Pancreas (tissue), 10 donors: Measurements from ENCODE around the gene KIAA0825. TPM values are rescaled to one million over a fixed set of nuclear protein-coding genes. Genes with fewer than 3 reads are reported as not detected.

Experiments
- ATAC-seq, 4 donors: fragments of 200-7000 bp; cut with Tn5 transposase; one replicate each; pipeline versions ENCODE4 v1.8.0 to v1.9.1; 2020; ENCODE audit warnings: mild to moderate bottlenecking in 4 of 4, moderate library complexity in 4 of 4
- DNase-seq, 6 donors: peaks; one replicate each; pipeline ENCODE4 v3.0.0-alpha.2; 2020
- FAIRE-seq: peaks from 2 replicates; lab custom pipeline; 2012; peaks lifted over from hg19 to GRCh38; lab: Jason Lieb, UNC
- H3K27ac ChIP-seq, 4 donors: fragments of 200-600 bp; sonication (generic); 1 replicate in 3 of 4; 2 replicates in 1 of 4; pipeline versions ENCODE4 v1.5.0 to v1.8.0; 2020
- H3K27me3 ChIP-seq, 4 donors: fragments of 200-600 bp; one replicate each; pipeline ENCODE4 v1.8.0; 2021
- H3K36me3 ChIP-seq, 3 donors: fragments of 200-600 bp; sonication (generic) in 1 of 3; one replicate each; pipeline versions ENCODE4 v1.5.0 to v1.8.0; 2020 to 2021
- H3K4me1 ChIP-seq, 3 donors: fragments of 200-600 bp; one replicate each; pipeline ENCODE4 v1.8.0; 2021
- H3K4me3 ChIP-seq, 4 donors: fragments of 200-600 bp; sonication (generic) in 2 of 4; one replicate each; pipeline versions ENCODE4 v1.5.0 to v1.8.0; 2020 to 2021
- H3K9me3 ChIP-seq, 4 donors: fragments of 200-600 bp; one replicate each; pipeline ENCODE4 v1.8.0; 2021
- WGBS, 2 donors: extraction: QIAGEN DNeasy Blood & Tissue Kit; methylation state at CpG; one replicate each; pipeline ENCODE4 v1.1.7; 2013; 5-methylcytosine and 5-hydroxymethylcytosine counted together
- intact Hi-C, 3 donors: fragments of 100-400 bp; cut with DNase I; formaldehyde crosslinking; loops; one replicate each; pipeline versions ENCODE4 v1.11.1 to v1.14.2; 2022
- polyA plus RNA-seq, 2 donors: library from polyadenylated mRNA; stranded (reverse); fragments of 200-250 nt; gene quantifications; one replicate each; pipeline ENCODE4 v1.2.3, GENCODE V29; 2013
- total RNA-seq, 6 donors: library from RNA; stranded (reverse); fragmentation: NEBNext Ultra II Directional in 4 of 6; extraction: Animal tissue kit (Norgen Biotek cat#: 25700) in 4 of 6; gene quantifications; one replicate each; pipeline versions ENCODE4 v1.2.1 to v1.2.4, GENCODE V29; 2021 to 2023
- TF ChIP-seq, protein P1 (sequence below), 4 donors: fragments of 200-600 bp; sonication (generic) in 3 of 4; IDR thresholded peaks; one replicate each; pipeline versions ENCODE4 v1.5.0 to v1.8.0; 2021; ENCODE audit warnings: antibody characterized with exemption in 4 of 4
- donor health status: healthy with polysubstance abuse.
- donor health status: DM: no; HTN: no; CAD: no; lungs with moderate emphysema.
- donor health status: DM: no; HTN: no; CAD: no.
- donor health status: control.
- donor health status: control.
- donor health status: Bipolar disorder and iron deficiency.
- donor health status: DM: yes; HTN: yes; CAD: no.
- donor health status: DM: no; HTN: no; CAD: no.
- donor health status: DM: no; HTN: no; CAD: no.
- donor health status: DM: yes; HTN: yes; CAD: no.

The KIAA0825 gene
- total and polyA plus RNA-seq, 8 donors, result 0.33 to 3.1 (median 2.0) TPM

DNA sequence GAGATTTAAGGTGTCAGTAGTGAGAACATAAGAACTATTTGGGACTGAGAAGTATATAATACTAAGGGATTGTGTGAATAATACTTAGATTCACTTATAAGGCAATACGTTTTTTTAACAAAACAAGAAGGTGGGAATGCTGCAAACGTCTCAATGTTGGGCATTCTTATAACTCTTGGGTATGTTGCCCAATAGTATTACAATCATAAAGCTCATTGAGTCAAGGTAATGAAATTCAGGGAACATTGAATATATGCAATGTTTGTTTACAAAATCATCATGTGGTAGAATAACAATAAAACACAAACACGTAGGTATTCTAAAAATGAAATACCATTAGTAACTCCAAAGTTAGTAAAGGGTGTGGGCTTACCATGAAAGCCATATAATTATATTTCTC lies 400.7 kb downstream of the KIAA0825 start:
- TF ChIP-seq, protein P1, sequence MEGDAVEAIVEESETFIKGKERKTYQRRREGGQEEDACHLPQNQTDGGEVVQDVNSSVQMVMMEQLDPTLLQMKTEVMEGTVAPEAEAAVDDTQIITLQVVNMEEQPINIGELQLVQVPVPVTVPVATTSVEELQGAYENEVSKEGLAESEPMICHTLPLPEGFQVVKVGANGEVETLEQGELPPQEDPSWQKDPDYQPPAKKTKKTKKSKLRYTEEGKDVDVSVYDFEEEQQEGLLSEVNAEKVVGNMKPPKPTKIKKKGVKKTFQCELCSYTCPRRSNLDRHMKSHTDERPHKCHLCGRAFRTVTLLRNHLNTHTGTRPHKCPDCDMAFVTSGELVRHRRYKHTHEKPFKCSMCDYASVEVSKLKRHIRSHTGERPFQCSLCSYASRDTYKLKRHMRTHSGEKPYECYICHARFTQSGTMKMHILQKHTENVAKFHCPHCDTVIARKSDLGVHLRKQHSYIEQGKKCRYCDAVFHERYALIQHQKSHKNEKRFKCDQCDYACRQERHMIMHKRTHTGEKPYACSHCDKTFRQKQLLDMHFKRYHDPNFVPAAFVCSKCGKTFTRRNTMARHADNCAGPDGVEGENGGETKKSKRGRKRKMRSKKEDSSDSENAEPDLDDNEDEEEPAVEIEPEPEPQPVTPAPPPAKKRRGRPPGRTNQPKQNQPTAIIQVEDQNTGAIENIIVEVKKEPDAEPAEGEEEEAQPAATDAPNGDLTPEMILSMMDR (IDR thresholded peaks at IDR 0.05), result no peak
- Histone ChIP-seq H3K4me1 (no peaks in the 10 kb centered on the region), H3K9me3 (no peaks in the 10 kb centered on the region), H3K4me3 (no peak overlapping the region), H3K27ac (no peak overlapping the region), H3K36me3 (no peaks in the 10 kb centered on the region), H3K27me3 (no peaks in the 10 kb centered on the region)
- FAIRE-seq, result no peak
- intact Hi-C loops, result no loop called here
- DNase-seq, result no peak
- WGBS, 2 donors, result 66 to 77% methylated on average over 3 of the region's 3 CpGs
- no peak for ATAC-seq

DNA sequence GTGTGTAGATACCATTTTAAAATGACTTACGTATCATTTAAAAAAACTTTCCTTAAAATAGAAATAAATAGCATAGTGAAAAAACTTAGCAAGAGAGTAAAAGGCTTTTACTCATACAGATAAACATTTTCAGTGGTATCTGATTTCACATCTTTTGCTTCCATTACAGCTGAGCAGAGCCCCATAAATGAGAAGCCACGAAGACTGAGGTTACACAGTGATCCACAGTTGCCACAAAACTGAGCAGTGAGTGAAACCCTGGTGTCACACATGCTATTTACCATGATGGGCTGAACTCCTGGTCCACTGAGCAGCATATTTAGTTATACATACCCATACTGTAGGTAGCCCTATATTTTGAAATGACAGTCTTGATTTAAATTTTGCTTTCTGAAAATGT lies 401.2 kb downstream of the KIAA0825 start:
- FAIRE-seq, result no peak
- TF ChIP-seq, protein P1 (IDR thresholded peaks at IDR 0.05), result no peak
- no peaks in the 10 kb centered on the region for H3K36me3 ChIP-seq
- H3K9me3 ChIP-seq, result no peaks in the 10 kb centered on the region
- no peaks in the 10 kb centered on the region for H3K4me1 ChIP-seq
- no peak overlapping the region for H3K27ac ChIP-seq
- no peak for ATAC-seq
- WGBS, 2 donors, result 83 to 89% methylated on average over 2 of the region's 2 CpGs
- intact Hi-C loops, result no loop called here
- no peak overlapping the region for H3K4me3 ChIP-seq
- no peaks in the 10 kb centered on the region for H3K27me3 ChIP-seq
- no peak for DNase-seq

DNA sequence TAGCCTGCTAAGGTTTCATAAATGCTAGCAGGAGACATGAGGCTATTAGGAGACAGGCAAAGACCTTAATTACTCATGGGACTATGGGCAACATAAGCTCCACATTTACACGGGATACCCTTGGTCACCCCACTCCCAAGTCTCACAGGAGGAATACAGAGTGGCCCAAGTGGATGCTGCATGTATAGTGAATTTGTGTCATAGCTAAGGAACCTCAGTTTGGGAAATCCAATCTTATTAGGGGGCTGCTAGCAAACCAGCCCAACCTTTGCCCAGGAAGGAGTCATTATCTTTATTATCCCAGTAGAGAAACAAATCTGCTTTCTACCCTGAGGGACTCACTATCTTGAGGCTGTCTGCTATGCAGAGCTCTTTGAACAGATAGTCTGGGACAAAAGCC lies 405.9 kb downstream of the KIAA0825 start:
- H3K27ac ChIP-seq, result no peak overlapping the region
- FAIRE-seq, result no peak
- TF ChIP-seq, protein P1 (IDR thresholded peaks at IDR 0.05), result no peak
- WGBS, 2 donors, result 0 to 46% methylated on average over 1 of the region's 1 CpG
- no peaks in the 10 kb centered on the region for H3K9me3 ChIP-seq
- no peak for ATAC-seq
- intact Hi-C loops, result no loop called here
- no peaks in the 10 kb centered on the region for H3K4me1 ChIP-seq
- no peak for DNase-seq
- no peak overlapping the region for H3K4me3 ChIP-seq
- H3K27me3 ChIP-seq, result no peaks in the 10 kb centered on the region
- H3K36me3 ChIP-seq, result no peaks in the 10 kb centered on the region

DNA sequence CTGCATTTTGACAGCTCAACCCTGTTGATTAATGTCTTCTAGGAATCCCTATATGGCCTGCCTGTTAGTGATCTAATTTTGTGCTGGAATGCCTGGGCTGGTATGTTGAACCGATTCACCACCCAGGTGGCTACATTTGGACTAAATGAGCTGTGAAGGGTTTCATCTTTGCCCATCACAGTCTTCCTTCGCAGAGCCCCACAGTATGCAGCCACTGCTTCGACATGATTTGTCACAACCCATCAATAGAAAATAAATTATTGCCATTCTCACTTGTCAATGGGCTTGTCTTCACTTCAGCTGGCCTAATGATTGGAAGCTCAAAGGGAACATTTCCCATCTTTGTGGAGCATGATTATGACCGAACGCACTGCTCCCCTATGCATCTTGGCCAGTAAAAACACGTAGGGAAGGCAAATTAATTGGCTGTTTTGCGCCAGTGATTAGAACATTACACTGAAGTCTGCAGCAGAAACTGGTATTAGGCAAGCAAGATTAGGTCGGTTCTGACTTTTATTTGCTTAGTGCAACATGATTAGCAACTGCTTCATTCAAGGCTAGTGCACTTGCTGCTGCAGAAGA lies 408.5 kb downstream of the KIAA0825 start:
- no peak overlapping the region for H3K27ac ChIP-seq
- no peak overlapping the region for H3K4me3 ChIP-seq
- no peak for ATAC-seq
- H3K9me3 ChIP-seq, result no peaks in the 10 kb centered on the region
- H3K27me3 ChIP-seq, result no peaks in the 10 kb centered on the region
- FAIRE-seq, result no peak
- no peak for DNase-seq
- intact Hi-C loops, result no loop called here
- WGBS, 2 donors, result 57 to 63% methylated on average over 8 of the region's 8 CpGs
- TF ChIP-seq, protein P1 (IDR thresholded peaks at IDR 0.05), result no peak
- no peaks in the 10 kb centered on the region for H3K36me3 ChIP-seq
- H3K4me1 ChIP-seq, result no peaks in the 10 kb centered on the region

DNA sequence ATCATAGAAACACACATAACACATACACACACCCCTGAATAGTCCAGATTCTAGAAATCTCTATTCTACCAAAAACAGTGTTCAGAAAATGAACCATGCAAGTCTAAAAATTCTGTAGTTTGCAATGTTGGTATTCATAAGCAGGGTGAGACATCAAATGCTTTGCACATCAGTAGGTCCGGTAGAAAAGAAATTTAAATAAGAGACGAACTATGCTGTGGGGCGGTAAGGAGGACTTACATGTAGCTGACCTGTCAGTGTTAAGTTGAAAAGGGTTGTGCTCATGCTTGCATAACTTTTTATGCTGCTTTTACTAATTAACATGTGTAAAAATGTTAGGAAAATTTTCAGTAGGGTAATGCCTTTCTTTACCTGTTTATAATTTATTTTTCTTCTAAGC lies 409.1 kb downstream of the KIAA0825 start:
- no peaks in the 10 kb centered on the region for H3K4me1 ChIP-seq
- 94 to 95% methylated on average over 3 of the region's 3 CpGs for WGBS, 2 donors
- no peak overlapping the region for H3K27ac ChIP-seq
- H3K27me3 ChIP-seq, result no peaks in the 10 kb centered on the region
- FAIRE-seq (no peak), DNase-seq (no peak), ATAC-seq (no peak)
- H3K36me3 ChIP-seq, result no peaks in the 10 kb centered on the region
- intact Hi-C loops, result no loop called here
- no peak overlapping the region for H3K4me3 ChIP-seq
- TF ChIP-seq, protein P1 (IDR thresholded peaks at IDR 0.05), result no peak
- H3K9me3 ChIP-seq, result no peaks in the 10 kb centered on the region
